Measurements from ENCODE around the gene OR8B3. TPM values are rescaled to one million over a fixed set of nuclear protein-coding genes. Genes with fewer than 3 reads are reported as not detected.
"Not testable (repeated sequence)": the region's sequence is repeated elsewhere in the genome, so short reads cannot be mapped to it uniquely, and the experiment has no call there.

Gene OR8B3
- not detected for total RNA-seq

- no peak within 1 kb of the TSS for H3K4me3 Mint-ChIP-seq
- H3K9me3 Mint-ChIP-seq: no peaks in the 10 kb centered on the region
- H3K4me1 Mint-ChIP-seq: no peaks in the 10 kb centered on the region
- no peaks in the 10 kb centered on the region for H3K36me3 Mint-ChIP-seq
- no peak for DNase-seq
- H3K27me3 Mint-ChIP-seq: no peaks in the 10 kb centered on the region
- H3K27ac Mint-ChIP-seq: no peak within 1 kb of the TSS
Observed at GRCh38 chr11:124398924-124399323, at the start of gene OR8B3. Gene OR8B3, minus strand, starts transcription at chr11:124399024. Its CDS starts 1,673 bp downstream, at chr11:124397351.

GRCh38 chr11:124446916-124447315, 48.1 kb upstream of the OR8B3 start:
- DNase-seq: no peak
- Mint-ChIP-seq H3K36me3 (no peaks in the 10 kb centered on the region), H3K9me3 (peaks cover 7% of the 10 kb centered on the region), H3K4me3 (no peak overlapping the region), H3K27ac (no peak overlapping the region), H3K27me3 (peaks cover 13% of the 10 kb centered on the region), H3K4me1 (no peaks in the 10 kb centered on the region)

GRCh38 chr11:124445646-124446150, 46.9 kb upstream of the OR8B3 start, which contains the start of gene OR8B8:
Gene OR8B8, minus strand, starts transcription at chr11:124445696. Its CDS starts 4,611 bp downstream, at chr11:124441085.
- no peak within 1 kb of the TSS for H3K4me3 Mint-ChIP-seq
- no peak within 1 kb of the TSS for H3K27ac Mint-ChIP-seq
- no peaks in the 10 kb centered on the region for H3K36me3 Mint-ChIP-seq
- H3K4me1 Mint-ChIP-seq: no peaks in the 10 kb centered on the region
- DNase-seq: no peak
- peaks cover 16% of the 10 kb centered on the region for H3K27me3 Mint-ChIP-seq
- peaks cover 4% of the 10 kb centered on the region for H3K9me3 Mint-ChIP-seq

- Mint-ChIP-seq H3K4me3 (no peak overlapping the region), H3K9me3 (no peaks in the 10 kb centered on the region), H3K27me3 (peaks cover 18% of the 10 kb centered on the region), H3K27ac (no peak overlapping the region), H3K4me1 (no peaks in the 10 kb centered on the region), H3K36me3 (no peaks in the 10 kb centered on the region)
- DNase-seq: no peak
Observed at GRCh38 chr11:124442847-124443246, 44.0 kb upstream of the OR8B3 start.

GRCh38 chr11:124442442-124442841, 43.6 kb upstream of the OR8B3 start:
- DNase-seq: no peak
- Mint-ChIP-seq H3K4me1 (no peaks in the 10 kb centered on the region), H3K27ac (no peak overlapping the region), H3K27me3 (peaks cover 18% of the 10 kb centered on the region), H3K36me3 (no peaks in the 10 kb centered on the region), H3K9me3 (no peaks in the 10 kb centered on the region), H3K4me3 (no peak overlapping the region)

GRCh38 chr11:124441519-124441918, 42.7 kb upstream of the OR8B3 start:
- Mint-ChIP-seq H3K36me3 (no peaks in the 10 kb centered on the region), H3K27me3 (peaks cover 18% of the 10 kb centered on the region), H3K4me3 (no peak overlapping the region), H3K27ac (no peak overlapping the region), H3K4me1 (no peaks in the 10 kb centered on the region), H3K9me3 (no peaks in the 10 kb centered on the region)
- DNase-seq: no peak

- Mint-ChIP-seq H3K4me1 (no peaks in the 10 kb centered on the region), H3K9me3 (no peaks in the 10 kb centered on the region), H3K27ac (no peak overlapping the region), H3K27me3 (peaks cover 21% of the 10 kb centered on the region), H3K36me3 (no peaks in the 10 kb centered on the region), H3K4me3 (no peak overlapping the region)
- no peak for DNase-seq
Observed at GRCh38 chr11:124441081-124441480, 42.3 kb upstream of the OR8B3 start.

GRCh38 chr11:124440608-124441007, 41.8 kb upstream of the OR8B3 start:
- Mint-ChIP-seq H3K4me3 (no peak overlapping the region), H3K9me3 (no peaks in the 10 kb centered on the region), H3K27me3 (peaks cover 24% of the 10 kb centered on the region), H3K27ac (no peak overlapping the region), H3K36me3 (no peaks in the 10 kb centered on the region), H3K4me1 (no peaks in the 10 kb centered on the region)
- no peak for DNase-seq

GRCh38 chr11:124434699-124435098, 35.9 kb upstream of the OR8B3 start:
- Mint-ChIP-seq H3K36me3 (no peaks in the 10 kb centered on the region), H3K9me3 (no peaks in the 10 kb centered on the region), H3K4me1 (no peaks in the 10 kb centered on the region), H3K27me3 (peaks cover 18% of the 10 kb centered on the region), H3K4me3 (no peak overlapping the region), H3K27ac (no peak overlapping the region)
- no peak for DNase-seq

- Mint-ChIP-seq H3K4me1 (no peaks in the 10 kb centered on the region), H3K4me3 (no peak overlapping the region), H3K27me3 (peaks cover 9% of the 10 kb centered on the region), H3K27ac (no peak overlapping the region), H3K36me3 (no peaks in the 10 kb centered on the region), H3K9me3 (peaks cover 7% of the 10 kb centered on the region)
- no peak for DNase-seq
Observed at GRCh38 chr11:124429599-124429998, 30.8 kb upstream of the OR8B3 start.

GRCh38 chr11:124424384-124424921, 25.6 kb upstream of the OR8B3 start, which contains the start of gene OR8B4:
Gene OR8B4, minus strand, starts transcription at chr11:124424871. Its CDS starts 0 bp downstream, at chr11:124424871.
- H3K27ac Mint-ChIP-seq: no peak within 1 kb of the TSS
- no peak for DNase-seq
- no peaks in the 10 kb centered on the region for H3K4me1 Mint-ChIP-seq
- H3K27me3 Mint-ChIP-seq: peaks cover 6% of the 10 kb centered on the region
- no peak within 1 kb of the TSS for H3K4me3 Mint-ChIP-seq
- H3K36me3 Mint-ChIP-seq: no peaks in the 10 kb centered on the region
- H3K9me3 Mint-ChIP-seq: peaks cover 5% of the 10 kb centered on the region

GRCh38 chr11:124421043-124421442, 22.2 kb upstream of the OR8B3 start:
- no peaks in the 10 kb centered on the region for H3K4me1 Mint-ChIP-seq
- no peak overlapping the region for H3K27ac Mint-ChIP-seq
- H3K4me3 Mint-ChIP-seq: no peak overlapping the region
- H3K27me3 Mint-ChIP-seq: peaks cover 13% of the 10 kb centered on the region
- DNase-seq: no peak
- no peaks in the 10 kb centered on the region for H3K9me3 Mint-ChIP-seq
- no peaks in the 10 kb centered on the region for H3K36me3 Mint-ChIP-seq

- H3K4me1 Mint-ChIP-seq: no peaks in the 10 kb centered on the region
- H3K9me3 Mint-ChIP-seq: no peaks in the 10 kb centered on the region
- H3K36me3 Mint-ChIP-seq: no peaks in the 10 kb centered on the region
- no peak overlapping the region for H3K4me3 Mint-ChIP-seq
- peaks cover 18% of the 10 kb centered on the region for H3K27me3 Mint-ChIP-seq
- no peak for DNase-seq
- no peak overlapping the region for H3K27ac Mint-ChIP-seq
Observed at GRCh38 chr11:124415356-124415923, 16.6 kb upstream of the OR8B3 start.

GRCh38 chr11:124409906-124410305, 11.1 kb upstream of the OR8B3 start:
- Mint-ChIP-seq H3K4me3 (no peak overlapping the region), H3K27ac (no peak overlapping the region)

GRCh38 chr11:124405581-124405980, 6.8 kb upstream of the OR8B3 start:
- Mint-ChIP-seq H3K27me3 (peaks cover 11% of the 10 kb centered on the region), H3K36me3 (no peaks in the 10 kb centered on the region), H3K9me3 (no peaks in the 10 kb centered on the region), H3K27ac (no peak overlapping the region), H3K4me1 (no peaks in the 10 kb centered on the region), H3K4me3 (no peak overlapping the region)
- no peak for DNase-seq

More at GRCh38 chr11:124409906-124410305, 11.1 kb upstream of the OR8B3 start:
- peaks cover 19% of the 10 kb centered on the region for H3K27me3 Mint-ChIP-seq
- no peaks in the 10 kb centered on the region for H3K9me3 Mint-ChIP-seq
- DNase-seq: no peak
- no peaks in the 10 kb centered on the region for H3K36me3 Mint-ChIP-seq
- no peaks in the 10 kb centered on the region for H3K4me1 Mint-ChIP-seq

GRCh38 chr11:124403186-124403585, 4.4 kb upstream of the OR8B3 start:
- H3K36me3 Mint-ChIP-seq, H3K27ac Mint-ChIP-seq, H3K4me3 Mint-ChIP-seq, H3K27me3 Mint-ChIP-seq, DNase-seq, H3K4me1 Mint-ChIP-seq, H3K9me3 Mint-ChIP-seq: not testable (repeated sequence)

All from activated naive CD8-positive, alpha-beta T cell treated with anti-CD3 and anti-CD28 coated beads for 36 hours (primary cell).